Mesothelial cell of epicardium (in vitro differentiated cells): ENCODE measurements around the gene SPRN. TPM values are rescaled to one million over a fixed set of nuclear protein-coding genes. Genes with fewer than 3 reads are reported as not detected.
A peak's percentile ranks its signal among the peaks of the same experiment; 100 is the strongest.
"Not testable (repeated sequence)": the region's sequence is repeated elsewhere in the genome, so short reads cannot be mapped to it uniquely, and the experiment has no call there.

Experiments
- DNase-seq, 2 experiments: peaks; one replicate each; pipeline ENCODE4 v3.0.0; 2021; ENCODE audit warnings: low spot score in 2 of 2; ENCODE audit not compliant: unreplicated experiment in 2 of 2
- H3K27ac Mint-ChIP-seq: 2 replicates; pipeline ENCODE4 v1.8.0; 2021; ENCODE audit warnings: mixed read lengths
- H3K27me3 Mint-ChIP-seq: 2 replicates; pipeline ENCODE4 v1.8.0; 2021; ENCODE audit warnings: low read depth, mixed read lengths
- H3K36me3 Mint-ChIP-seq: 2 replicates; pipeline ENCODE4 v1.8.0; 2021; ENCODE audit warnings: mixed read lengths
- H3K4me1 Mint-ChIP-seq: 2 replicates; pipeline ENCODE4 v1.8.0; 2021; ENCODE audit warnings: mixed read lengths
- H3K4me3 Mint-ChIP-seq: 2 replicates; pipeline ENCODE4 v1.8.0; 2021; ENCODE audit warnings: mild to moderate bottlenecking, moderate library complexity, mixed read lengths
- H3K9me3 Mint-ChIP-seq: 2 replicates; pipeline ENCODE4 v1.8.0; 2021; ENCODE audit warnings: mixed read lengths
- CTCF ChIP-seq: fragments of 200-600 bp; sonication (generic); IDR thresholded peaks from one replicate; pipeline ENCODE4 v1.5.0; 2021; ENCODE audit warnings: antibody characterized with exemption; ENCODE audit not compliant: unreplicated experiment
- total RNA-seq: library from RNA; stranded (reverse); gene quantifications from 3 replicates; pipeline ENCODE4 v1.2.1, GENCODE V29; 2021

The SPRN gene
- total RNA-seq, 1 donor from 2014 or later: 0.69 TPM

- H3K4me1 Mint-ChIP-seq: no peaks in the 10 kb centered on the region
- DNase-seq: peak in 1 of 2 experiments; percentile 26
- no peak overlapping the region for H3K4me3 Mint-ChIP-seq
- no peaks in the 10 kb centered on the region for H3K27me3 Mint-ChIP-seq
- peaks cover 27% of the 10 kb centered on the region for H3K36me3 Mint-ChIP-seq
- peaks cover 45% of the 10 kb centered on the region for H3K9me3 Mint-ChIP-seq
- TF ChIP-seq CTCF: no peak
- H3K27ac Mint-ChIP-seq: no peak overlapping the region
Measured at GRCh38 chr10:133442967-133443924, 18.8 kb upstream of the SPRN start.

- Mint-ChIP-seq H3K36me3 (peaks cover 22% of the 10 kb centered on the region), H3K4me1 (no peaks in the 10 kb centered on the region), H3K27me3 (no peaks in the 10 kb centered on the region), H3K27ac (no peak overlapping the region), H3K9me3 (peaks cover 40% of the 10 kb centered on the region), H3K4me3 (no peak overlapping the region)
- TF ChIP-seq CTCF: no peak
- DNase-seq: peak in 1 of 2 experiments; percentile 29
Measured at GRCh38 chr10:133442191-133442966, 18.0 kb upstream of the SPRN start.

- no peak for TF ChIP-seq CTCF
- H3K4me1 Mint-ChIP-seq: no peaks in the 10 kb centered on the region
- H3K9me3 Mint-ChIP-seq: peaks cover 40% of the 10 kb centered on the region
- no peak overlapping the region for H3K4me3 Mint-ChIP-seq
- H3K36me3 Mint-ChIP-seq: peaks cover 20% of the 10 kb centered on the region
- no peak overlapping the region for H3K27ac Mint-ChIP-seq
- DNase-seq: no peak
- H3K27me3 Mint-ChIP-seq: no peaks in the 10 kb centered on the region
Measured at GRCh38 chr10:133441780-133442179, 17.4 kb upstream of the SPRN start.

- not testable (repeated sequence) for H3K27ac Mint-ChIP-seq, H3K4me3 Mint-ChIP-seq, H3K4me1 Mint-ChIP-seq, DNase-seq, H3K27me3 Mint-ChIP-seq
- H3K36me3 Mint-ChIP-seq: peaks cover 16% of the 10 kb centered on the region
- H3K9me3 Mint-ChIP-seq: peaks cover 41% of the 10 kb centered on the region
Measured at GRCh38 chr10:133441356-133441755, 16.9 kb upstream of the SPRN start.

- Mint-ChIP-seq H3K27ac (no peak overlapping the region), H3K4me3 (no peak overlapping the region), H3K36me3 (peaks cover 16% of the 10 kb centered on the region), H3K9me3 (peaks cover 42% of the 10 kb centered on the region), H3K4me1 (no peaks in the 10 kb centered on the region), H3K27me3 (no peaks in the 10 kb centered on the region)
- DNase-seq: no peak
- no peak for TF ChIP-seq CTCF
Measured at GRCh38 chr10:133440633-133441285, 16.3 kb upstream of the SPRN start.
